Measurements from ENCODE around the gene NOSTRIN.

NOSTRIN gene

GRCh38 chr2:168897449-168897848 is 95.0 kb downstream of the NOSTRIN start:
- Histone ChIP-seq H2AFZ (ENCODE audit: low read length) (no peak overlapping the region), H3K9me2 (replicated peaks; ENCODE audit: low read depth, low read length) (no peaks in the 10 kb centered on the region), H4K20me1 (ENCODE audit: insufficient read depth, low read length, poor library complexity, severe bottlenecking) (no peaks in the 10 kb centered on the region), H3K36me3 (ENCODE audit: insufficient read depth, low read length) (no peaks in the 10 kb centered on the region), H3K9me3 (ENCODE audit: insufficient read depth, low read depth, low read length) (no peaks in the 10 kb centered on the region), H3K4me2 (ENCODE audit: low read depth, low read length, poor library complexity, severe bottlenecking) (no peak overlapping the region), H3K4me1 (ENCODE audit: insufficient read depth, low read length, poor library complexity, severe bottlenecking) (no peaks in the 10 kb centered on the region), H3K79me2 (ENCODE audit: insufficient read depth, low read length) (no peaks in the 10 kb centered on the region), H3K9ac (ENCODE audit: low read depth, low read length, poor library complexity, severe bottlenecking) (no peak overlapping the region), H3K27me3 (ENCODE audit: insufficient read depth, low read length, poor library complexity, severe bottlenecking) (no peaks in the 10 kb centered on the region), H3K4me3 (ENCODE audit: low read length, poor library complexity, severe bottlenecking) (no peak overlapping the region), H3F3A (ENCODE audit: low read depth) (no peaks in the 10 kb centered on the region)
- no peak for TF ChIP-seq CTCF (conservative IDR thresholded peaks at IDR 0.05; ENCODE audit: low read length)
- no peak for TF ChIP-seq EZH2phosphoT487 (IDR thresholded peaks at IDR 0.05; ENCODE audit: borderline replicate concordance)

GRCh38 chr2:168901003-168901402 is 98.6 kb downstream of the NOSTRIN start, which contains the start of gene G6PC2:
G6PC2 (plus strand) TSS chr2:168901291; CDS start chr2:168901332, 41 bp downstream.
- Histone ChIP-seq H3K9me2 (replicated peaks; ENCODE audit: low read depth, low read length) (no peaks in the 10 kb centered on the region), H3K9ac (ENCODE audit: low read depth, low read length, poor library complexity, severe bottlenecking) (no peak within 1 kb of the TSS), H3K4me2 (ENCODE audit: low read depth, low read length, poor library complexity, severe bottlenecking) (no peak within 1 kb of the TSS), H3F3A (ENCODE audit: low read depth) (no peaks in the 10 kb centered on the region), H3K4me3 (ENCODE audit: low read length, poor library complexity, severe bottlenecking) (no peak within 1 kb of the TSS), H3K27me3 (ENCODE audit: insufficient read depth, low read length, poor library complexity, severe bottlenecking) (no peaks in the 10 kb centered on the region), H3K4me1 (ENCODE audit: insufficient read depth, low read length, poor library complexity, severe bottlenecking) (no peaks in the 10 kb centered on the region), H3K36me3 (ENCODE audit: insufficient read depth, low read length) (no peaks in the 10 kb centered on the region), H2AFZ (ENCODE audit: low read length) (no peak within 1 kb of the TSS), H4K20me1 (ENCODE audit: insufficient read depth, low read length, poor library complexity, severe bottlenecking) (no peaks in the 10 kb centered on the region), H3K79me2 (ENCODE audit: insufficient read depth, low read length) (no peaks in the 10 kb centered on the region), H3K9me3 (ENCODE audit: insufficient read depth, low read depth, low read length) (no peaks in the 10 kb centered on the region)
- TF ChIP-seq EZH2phosphoT487 (IDR thresholded peaks at IDR 0.05; ENCODE audit: borderline replicate concordance) (no peak), CTCF (conservative IDR thresholded peaks at IDR 0.05; ENCODE audit: low read length) (no peak)

- Histone ChIP-seq H3K27me3 (ENCODE audit: insufficient read depth, low read length, poor library complexity, severe bottlenecking) (no peaks in the 10 kb centered on the region), H4K20me1 (ENCODE audit: insufficient read depth, low read length, poor library complexity, severe bottlenecking) (no peaks in the 10 kb centered on the region), H3K36me3 (ENCODE audit: insufficient read depth, low read length) (no peaks in the 10 kb centered on the region), H3K4me1 (ENCODE audit: insufficient read depth, low read length, poor library complexity, severe bottlenecking) (no peaks in the 10 kb centered on the region), H3K9ac (ENCODE audit: low read depth, low read length, poor library complexity, severe bottlenecking) (no peak overlapping the region), H3K4me2 (ENCODE audit: low read depth, low read length, poor library complexity, severe bottlenecking) (no peak overlapping the region), H3F3A (ENCODE audit: low read depth) (no peaks in the 10 kb centered on the region), H2AFZ (ENCODE audit: low read length) (no peak overlapping the region), H3K9me2 (replicated peaks; ENCODE audit: low read depth, low read length) (no peaks in the 10 kb centered on the region), H3K4me3 (ENCODE audit: low read length, poor library complexity, severe bottlenecking) (no peak overlapping the region), H3K79me2 (ENCODE audit: insufficient read depth, low read length) (no peaks in the 10 kb centered on the region), H3K9me3 (ENCODE audit: insufficient read depth, low read depth, low read length) (no peaks in the 10 kb centered on the region)
- TF ChIP-seq CTCF (conservative IDR thresholded peaks at IDR 0.05; ENCODE audit: low read length): no peak
- no peak for TF ChIP-seq EZH2phosphoT487 (IDR thresholded peaks at IDR 0.05; ENCODE audit: borderline replicate concordance)
Measured at GRCh38 chr2:168903888-168904287, 101.5 kb downstream of the NOSTRIN start.
